Endodermal cell (in vitro differentiated cells): ENCODE measurements around the gene PPP2R5B. TPM values are rescaled to one million over a fixed set of nuclear protein-coding genes. Genes with fewer than 3 reads are reported as not detected.

ENCODE experiments used
- DNase-seq: peaks from one replicate; pipeline ENCODE4 v3.0.0-alpha.2; 2017
- H3K27ac ChIP-seq: 2 replicates; pipeline ENCODE4 v1.5.1; 2013; ENCODE audit warnings: mild to moderate bottlenecking, low read depth, low read length, moderate library complexity
- H3K27me3 ChIP-seq: 2 replicates; pipeline ENCODE4 v1.6.1; 2013; ENCODE audit warnings: mild to moderate bottlenecking, low read length, moderate library complexity; ENCODE audit not compliant: insufficient read depth, control insufficient read depth, poor library complexity, severe bottlenecking
- H3K36me3 ChIP-seq: 2 replicates; pipeline ENCODE4 v1.7.0; 2013; ENCODE audit warnings: mild to moderate bottlenecking, low read length, moderate library complexity; ENCODE audit not compliant: control insufficient read depth, insufficient read depth
- H3K4me1 ChIP-seq: one replicate; pipeline ENCODE4 v1.7.0; 2013; ENCODE audit warnings: low read length; ENCODE audit not compliant: control insufficient read depth, insufficient read depth
- H3K4me3 ChIP-seq: 2 replicates; pipeline ENCODE4 v1.5.1; 2013; ENCODE audit warnings: mild to moderate bottlenecking, low read length, moderate library complexity
- H3K9ac ChIP-seq: 2 replicates; pipeline ENCODE4 v1.6.1; 2013; ENCODE audit warnings: mild to moderate bottlenecking, low read length, moderate library complexity; ENCODE audit not compliant: poor library complexity, severe bottlenecking; ENCODE audit errors: extremely low read depth
- H3K9me3 ChIP-seq: 2 replicates; pipeline ENCODE4 v1.6.1; 2013; ENCODE audit warnings: mild to moderate bottlenecking, low read length, moderate library complexity; ENCODE audit not compliant: control insufficient read depth
- H3K27ac Mint-ChIP-seq: 2 replicates; pipeline ENCODE4 v1.8.0; 2020; ENCODE audit warnings: mixed read lengths
- H3K27me3 Mint-ChIP-seq: 2 replicates; pipeline ENCODE4 v1.8.0; 2021; ENCODE audit warnings: mild to moderate bottlenecking, mixed read lengths; ENCODE audit not compliant: insufficient read depth
- H3K36me3 Mint-ChIP-seq: 2 replicates; pipeline ENCODE4 v1.8.0; 2020; ENCODE audit warnings: low read depth, mixed read lengths
- H3K4me1 Mint-ChIP-seq: 2 replicates; pipeline ENCODE4 v1.8.0; 2020; ENCODE audit warnings: mixed read lengths
- H3K4me3 Mint-ChIP-seq: 2 replicates; pipeline ENCODE4 v1.8.0; 2020; ENCODE audit warnings: mild to moderate bottlenecking, moderate library complexity, mixed read lengths
- H3K9me3 Mint-ChIP-seq: 2 replicates; pipeline ENCODE4 v1.8.0; 2020; ENCODE audit warnings: mild to moderate bottlenecking, mixed read lengths
- CTCF ChIP-seq: fragments of 200-600 bp; sonication (generic); conservative IDR thresholded peaks from 2 replicates; pipeline ENCODE4 v1.5.0; 2021; ENCODE audit warnings: antibody characterized with exemption, mild to moderate bottlenecking
- WGBS, 2 experiments: methylation state at CpG; one replicate each; pipeline versions ENCODE4 v1.1.5 to v1.1.7; 2013; ENCODE audit warnings: missing lambda C conversion rate in 2 of 2, mixed read lengths in 1 of 2; ENCODE audit not compliant: insufficient coverage in 1 of 2, insufficient read length in 1 of 2; 5-methylcytosine and 5-hydroxymethylcytosine counted together
- total RNA-seq, 2 donors: library from RNA; stranded (reverse); fragmentation: NEBNext Ultra II Directional in 1 of 2; extraction: Animal tissue kit (Norgen Biotek cat#: 25700) in 1 of 2; gene quantifications; 2 replicates in 1 of 2; 3 replicates in 1 of 2; pipeline ENCODE4 v1.2.1, GENCODE V29; 2021

Gene PPP2R5B
- total RNA-seq, 2 donors from 2014 or later, result 2.8 to 3.3 TPM

GRCh38 chr11:64888729-64889511 lies 35.6 kb upstream of the PPP2R5B start:
- peak; percentile 72 for DNase-seq
- Histone ChIP-seq H3K36me3 (no peaks in the 10 kb centered on the region), H3K27me3 (no peaks in the 10 kb centered on the region), H3K4me1 (peaks cover 15% of the 10 kb centered on the region), H3K9me3 (no peaks in the 10 kb centered on the region), H3K27ac (no peak overlapping the region), H3K4me3 (no peak overlapping the region), H3K9ac (no peak overlapping the region)
- Mint-ChIP-seq H3K27ac (peak overlapping the region; percentile 84), H3K27me3 (peaks cover 3% of the 10 kb centered on the region), H3K4me1 (peaks cover 24% of the 10 kb centered on the region), H3K4me3 (peak overlapping the region; percentile 13), H3K9me3 (no peaks in the 10 kb centered on the region), H3K36me3 (no peaks in the 10 kb centered on the region)
- WGBS, 2 experiments, result 63 to 82% methylated on average over 6 to 9 of the region's 9 CpGs
- TF ChIP-seq CTCF, result no peak

- Mint-ChIP-seq H3K27me3 (no peaks in the 10 kb centered on the region), H3K9me3 (no peaks in the 10 kb centered on the region), H3K4me1 (peaks cover 24% of the 10 kb centered on the region), H3K27ac (no peak overlapping the region), H3K36me3 (peaks cover 2% of the 10 kb centered on the region), H3K4me3 (no peak overlapping the region)
- no peak overlapping the region for H3K4me3 ChIP-seq
- H3K27me3 ChIP-seq, result no peaks in the 10 kb centered on the region
- H3K9me3 ChIP-seq, result no peaks in the 10 kb centered on the region
- no peak for DNase-seq
- no peak for TF ChIP-seq CTCF
- 94 to 96% methylated on average over 4 to 7 of the region's 7 CpGs for WGBS, 2 experiments
- peaks cover 18% of the 10 kb centered on the region for H3K4me1 ChIP-seq
- no peaks in the 10 kb centered on the region for H3K36me3 ChIP-seq
- H3K9ac ChIP-seq, result no peak overlapping the region
- H3K27ac ChIP-seq, result no peak overlapping the region
Observed at GRCh38 chr11:64890522-64890939, 34.0 kb upstream of the PPP2R5B start.

- no peaks in the 10 kb centered on the region for H3K36me3 ChIP-seq
- WGBS, 2 experiments, result 92 to 96% methylated on average over 23 to 25 of the region's 25 CpGs
Observed at GRCh38 chr11:64891215-64891848, 33.2 kb upstream of the PPP2R5B start.

More at GRCh38 chr11:64891215-64891848, 33.2 kb upstream of the PPP2R5B start:
- H3K27ac ChIP-seq, result no peak overlapping the region
- no peaks in the 10 kb centered on the region for H3K9me3 ChIP-seq
- H3K27me3 Mint-ChIP-seq, result no peaks in the 10 kb centered on the region
- no peak overlapping the region for H3K4me3 ChIP-seq
- DNase-seq, result no peak
- H3K36me3 Mint-ChIP-seq, result peaks cover 2% of the 10 kb centered on the region
- H3K4me1 Mint-ChIP-seq, result peaks cover 24% of the 10 kb centered on the region
- H3K9ac ChIP-seq, result no peak overlapping the region
- H3K9me3 Mint-ChIP-seq, result no peaks in the 10 kb centered on the region
- peaks cover 18% of the 10 kb centered on the region for H3K4me1 ChIP-seq
- TF ChIP-seq CTCF, result no peak
- no peak overlapping the region for H3K27ac Mint-ChIP-seq
- H3K4me3 Mint-ChIP-seq, result no peak overlapping the region
- no peaks in the 10 kb centered on the region for H3K27me3 ChIP-seq
